ENCODE results near the gene DNAH17. TPM values are rescaled to one million over a fixed set of nuclear protein-coding genes. Genes with fewer than 3 reads are reported as not detected.

Gene DNAH17
- total and polyA plus RNA-seq, 2 of the 8 experiments (the other 6 are each of a cell fraction or from before 2014, with no cell fraction given), result 0.14 to 0.67 TPM

- H4K20me1 ChIP-seq (replicated peaks in 1 of 2; ENCODE audit: control insufficient read depth in 1 of 2, insufficient read depth in 2 of 2, low read length in 2 of 2), result no peaks in the 10 kb centered on the region
- H3K18ac ChIP-seq (ENCODE audit: extremely low read depth, low read length), result no peak overlapping the region
- H3K14ac ChIP-seq (ENCODE audit: insufficient read length), result no peak overlapping the region
- FAIRE-seq, result no peak
- H3K23me2 ChIP-seq (ENCODE audit: low read depth, low read length), result no peaks in the 10 kb centered on the region
- H4K5ac ChIP-seq (ENCODE audit: insufficient read length, low read depth, low read length), result no peak overlapping the region
- H2BK120ac ChIP-seq (replicated peaks; ENCODE audit: low read depth, low read length), result no peak overlapping the region
- H3K79me1 ChIP-seq (ENCODE audit: low read depth, low read length), result no peaks in the 10 kb centered on the region
- no peak overlapping the region for H2AK5ac ChIP-seq (ENCODE audit: low read depth, low read length)
- CTCF ChIA-PET (ENCODE audit: partially characterized antibody), result interaction anchor here (0.6 to 1.3 kb wide), 5 partner anchors 11 to 527 kb away, joined by 3 to 4 read pairs (median 3); no protein-coding TSS in a partner anchor
- no peak overlapping the region for H2BK5ac ChIP-seq (ENCODE audit: low read depth, low read length)
- no peak overlapping the region for H4K8ac ChIP-seq (ENCODE audit: extremely low read depth, insufficient read depth, low read length)
- H3K4ac ChIP-seq (replicated peaks; ENCODE audit: insufficient read length, low read depth, low read length), result no peak overlapping the region
- H3K9me3 ChIP-seq (ENCODE audit: insufficient read depth in 2 of 2, low read depth in 1 of 2, low read length in 1 of 2), result no peaks in the 10 kb centered on the region
- no peak overlapping the region for H3K4me3 ChIP-seq (ENCODE audit: extremely low read depth in 1 of 4, insufficient read depth in 2 of 4, low read depth in 3 of 4, low read length in 4 of 4)
- H2AFZ ChIP-seq (ENCODE audit: low read length), result no peak overlapping the region
- peaks cover 3 to 7% (median 6%) of the 10 kb centered on the region in 4 experiments for H3K4me1 ChIP-seq (replicated peaks in 1 of 4; ENCODE audit: control insufficient read depth in 3 of 4, insufficient read depth in 4 of 4, low read length in 3 of 4)
- no peak overlapping the region for H3K56ac ChIP-seq (replicated peaks; ENCODE audit: insufficient read length, low read depth, low read length)
- no peak overlapping the region for H4K91ac ChIP-seq (replicated peaks; ENCODE audit: insufficient read length, low read length)
- no peak overlapping the region for H3K23ac ChIP-seq (ENCODE audit: insufficient read length)
- POLR2A ChIA-PET (ENCODE audit: partially characterized antibody), result interaction anchor here (1.5 kb wide), 1 partner anchor 102 kb away, joined by 3 read pairs; no protein-coding TSS in a partner anchor
- no peak overlapping the region for H3K27ac ChIP-seq (ENCODE audit: low read depth, low read length)
- no peaks in the 10 kb centered on the region; a peak in 1 of 7 replicates for H3K27me3 ChIP-seq (replicated peaks in 1 of 4; ENCODE audit: control insufficient read depth in 3 of 4, extremely low read depth in 1 of 4, insufficient read depth in 3 of 4, low read length in 3 of 4)
- no peaks in the 10 kb centered on the region for H3K36me3 ChIP-seq (ENCODE audit: control insufficient read depth in 2 of 4, insufficient read depth in 4 of 4, low read length in 3 of 4)
- no peak overlapping the region for H2BK12ac ChIP-seq (ENCODE audit: low read depth, low read length)
- no peak overlapping the region for H2BK20ac ChIP-seq (ENCODE audit: low read length)
- DNase-seq (ENCODE audit: low read depth in 1 of 2, low spot score in 2 of 2), result no peak
- WGBS, 2 experiments (ENCODE audit: extremely low coverage in 1 of 2, insufficient coverage in 1 of 2, insufficient read length in 1 of 2, insufficient replicate concordance in 2 of 2, low coverage in 1 of 2, low lambda C conversion rate in 2 of 2, missing lambda C conversion rate in 1 of 2), result 96% methylated on average over 10 of the region's 10 CpGs; no CpG with 5 or more reads in 1 of the 2 experiments
- H2BK15ac ChIP-seq (ENCODE audit: low read length), result no peak overlapping the region
- H3K9ac ChIP-seq (replicated peaks in 1 of 4; ENCODE audit: extremely low read depth in 1 of 4, low read depth in 3 of 4, low read length in 3 of 4), result no peak overlapping the region
- H3K79me2 ChIP-seq (ENCODE audit: control insufficient read depth in 1 of 2, insufficient read depth in 2 of 2, low read length in 2 of 2), result no peaks in the 10 kb centered on the region
- H3K4me2 ChIP-seq (ENCODE audit: insufficient read depth in 1 of 2, low read depth in 2 of 2, low read length in 2 of 2), result no peak overlapping the region
- TF ChIP-seq YY1 (IDR thresholded peaks at IDR 0.05; ENCODE audit: low read depth, low read length), result no peak
- no peak for TF ChIP-seq GABPA (IDR thresholded peaks at IDR 0.05; ENCODE audit: borderline replicate concordance, insufficient read depth, low read length)
- no peak for TF ChIP-seq KDM5A (IDR thresholded peaks at IDR 0.05; ENCODE audit: low read length)
- TF ChIP-seq RAD21 (IDR thresholded peaks at IDR 0.05 in 1 of 2, conservative IDR thresholded peaks at IDR 0.05 in 1 of 2; ENCODE audit: low read depth in 2 of 2, low read length in 2 of 2), result no peak
- no peak for TF ChIP-seq BCL11A (IDR thresholded peaks at IDR 0.05; ENCODE audit: low read depth in 2 of 2, low read length in 2 of 2)
- TF ChIP-seq EZH2 (IDR thresholded peaks at IDR 0.05; ENCODE audit: low read depth, low read length, severe bottlenecking), result no peak
- no peak for TF ChIP-seq MAX (IDR thresholded peaks at IDR 0.05)
- no peak for TF ChIP-seq RNF2 (IDR thresholded peaks at IDR 0.05; ENCODE audit: borderline replicate concordance, low read depth, low read length, missing control alignments, poor library complexity, severe bottlenecking)
- no peak for TF ChIP-seq MAFK (IDR thresholded peaks at IDR 0.05; ENCODE audit: low read depth, low read length)
- TF ChIP-seq PHF8 (conservative IDR thresholded peaks at IDR 0.05; ENCODE audit: low read depth, low read length), result no peak
Measured at GRCh38 chr17:78600181-78600721, 23.1 kb upstream of the DNAH17 start.
